H9 (cell line): ENCODE data around the gene GPR25. TPM values are rescaled to one million over a fixed set of nuclear protein-coding genes. Genes with fewer than 3 reads are reported as not detected.
A peak's percentile ranks its signal among the peaks of the same experiment; 100 is the strongest.

Source experiments
- DNase-seq: peaks from one replicate; pipeline ENCODE4 v3.0.0-alpha.2; 2017
- H2AFZ ChIP-seq: one replicate; pipeline ENCODE4 v1.6.1; 2013; ENCODE audit warnings: mild to moderate bottlenecking, low read length, control low read depth, moderate library complexity
- H2AK5ac ChIP-seq: 2 replicates; pipeline ENCODE4 v1.6.1; 2013; ENCODE audit warnings: low read length, control low read depth, mixed read lengths; ENCODE audit not compliant: insufficient read length
- H2BK120ac ChIP-seq: one replicate; pipeline ENCODE4 v1.6.1; 2013; ENCODE audit warnings: low read depth, mild to moderate bottlenecking, low read length, control low read depth, inconsistent platforms; ENCODE audit not compliant: poor library complexity, severe bottlenecking
- H2BK12ac ChIP-seq: 2 replicates; pipeline ENCODE4 v1.6.1; 2013; ENCODE audit warnings: low read length, control low read depth, mixed read lengths, low read depth; ENCODE audit not compliant: insufficient read length
- H2BK15ac ChIP-seq: 2 replicates; pipeline ENCODE4 v1.6.1; 2013; ENCODE audit warnings: low read depth, low read length, control low read depth
- H2BK20ac ChIP-seq: one replicate; pipeline ENCODE4 v1.6.1; 2013; ENCODE audit warnings: low read depth, mild to moderate bottlenecking, low read length, control low read depth, inconsistent platforms; ENCODE audit not compliant: poor library complexity, severe bottlenecking
- H2BK5ac ChIP-seq: 2 replicates; pipeline ENCODE4 v1.6.1; 2013; ENCODE audit warnings: low read length, control low read depth, mixed read lengths; ENCODE audit not compliant: insufficient read length
- H3K14ac ChIP-seq: 2 replicates; pipeline ENCODE4 v1.6.1; 2013; ENCODE audit warnings: low read length, control low read depth; ENCODE audit not compliant: insufficient read depth
- H3K18ac ChIP-seq: 2 replicates; pipeline ENCODE4 v1.6.1; 2013; ENCODE audit warnings: low read depth, mild to moderate bottlenecking, mixed read lengths, low read length, control low read depth; ENCODE audit not compliant: insufficient read length
- H3K23ac ChIP-seq: 2 replicates; pipeline ENCODE4 v1.6.1; 2013; ENCODE audit warnings: low read length, control low read depth, mixed read lengths, low read depth; ENCODE audit not compliant: insufficient read length
- H3K23me2 ChIP-seq: 2 replicates; pipeline ENCODE4 v1.6.1; 2013; ENCODE audit warnings: low read depth, mild to moderate bottlenecking, mixed read lengths, low read length, control low read depth; ENCODE audit not compliant: insufficient read length, poor library complexity, severe bottlenecking
- H3K27ac ChIP-seq: 2 replicates; pipeline ENCODE4 v1.5.1; 2013; ENCODE audit warnings: low read length, control low read depth, mixed read lengths, low read depth; ENCODE audit not compliant: insufficient read length
- H3K27me3 ChIP-seq: 2 replicates; pipeline ENCODE4 v1.6.1; 2013; ENCODE audit warnings: low read length, control low read depth, inconsistent platforms; ENCODE audit not compliant: insufficient read depth
- H3K4ac ChIP-seq: 2 replicates; pipeline ENCODE4 v1.6.1; 2013; ENCODE audit warnings: low read depth, mild to moderate bottlenecking, control low read depth, inconsistent platforms, low read length, moderate library complexity
- H3K4me1 ChIP-seq: 2 replicates; pipeline ENCODE4 v1.6.1; 2013; ENCODE audit warnings: low read length, control low read depth, inconsistent platforms; ENCODE audit not compliant: insufficient read depth
- H3K4me2 ChIP-seq: 2 replicates; pipeline ENCODE4 v1.6.1; 2013; ENCODE audit warnings: low read length, control low read depth, mixed read lengths; ENCODE audit not compliant: insufficient read length, insufficient read depth
- H3K56ac ChIP-seq: 2 replicates; pipeline ENCODE4 v1.6.1; 2013; ENCODE audit warnings: low read depth, mild to moderate bottlenecking, mixed read lengths, low read length, control low read depth; ENCODE audit not compliant: insufficient read length
- H3K79me1 ChIP-seq: 2 replicates; pipeline ENCODE4 v1.6.1; 2013; ENCODE audit warnings: low read depth, mild to moderate bottlenecking, moderate library complexity, low read length, control low read depth, inconsistent platforms; ENCODE audit not compliant: insufficient read depth, poor library complexity, severe bottlenecking
- H3K79me2 ChIP-seq: 2 replicates; pipeline ENCODE4 v1.6.1; 2013; ENCODE audit warnings: low read length, control low read depth, inconsistent platforms; ENCODE audit not compliant: insufficient read depth
- H3K9ac ChIP-seq: 2 replicates; pipeline ENCODE4 v1.6.1; 2013; ENCODE audit warnings: low read length, control low read depth, mixed read lengths; ENCODE audit not compliant: insufficient read length; ENCODE audit errors: extremely low read depth
- H3K9me3 ChIP-seq: one replicate; pipeline ENCODE4 v1.6.1; 2013; ENCODE audit warnings: low read depth, low read length, inconsistent platforms; ENCODE audit not compliant: control insufficient read depth
- H3T11ph ChIP-seq: one replicate; pipeline ENCODE4 v1.6.1; 2013; ENCODE audit warnings: mild to moderate bottlenecking, low read length, control low read depth, inconsistent platforms
- H4K20me1 ChIP-seq: one replicate; pipeline ENCODE4 v1.6.1; 2013; ENCODE audit not compliant: control insufficient read depth, insufficient read length, insufficient read depth
- H4K5ac ChIP-seq: 2 replicates; pipeline ENCODE4 v1.6.1; 2013; ENCODE audit warnings: low read depth, mild to moderate bottlenecking, mixed read lengths, low read length, control low read depth; ENCODE audit not compliant: insufficient read length
- H4K8ac ChIP-seq: replicated peaks from 2 replicates; pipeline ENCODE4 v1.6.1; 2013; ENCODE audit warnings: low read length, control low read depth, mixed read lengths, low read depth; ENCODE audit not compliant: insufficient read length
- H4K91ac ChIP-seq: 2 replicates; pipeline ENCODE4 v1.6.1; 2013; ENCODE audit warnings: low read depth, mild to moderate bottlenecking, moderate library complexity, mixed read lengths, low read length, control low read depth; ENCODE audit not compliant: insufficient read length
- H3K27ac Mint-ChIP-seq, 3 experiments: 2 replicates in 2 of 3; 3 replicates in 1 of 3; pipeline ENCODE4 v1.8.0; 2020 to 2021; ENCODE audit warnings: mixed read lengths in 3 of 3, mild to moderate bottlenecking in 1 of 3, moderate library complexity in 1 of 3
- H3K27me3 Mint-ChIP-seq: 2 replicates; pipeline ENCODE4 v1.8.0; 2021; ENCODE audit warnings: low read depth, mild to moderate bottlenecking, moderate library complexity, mixed read lengths
- H3K36me3 Mint-ChIP-seq, 3 experiments: 2 replicates in 2 of 3; 3 replicates in 1 of 3; pipeline ENCODE4 v1.8.0; 2020 to 2021; ENCODE audit warnings: low read depth in 3 of 3, mixed read lengths in 3 of 3; ENCODE audit not compliant: insufficient read depth in 1 of 3
- H3K4me1 Mint-ChIP-seq, 2 experiments: 2 replicates each; pipeline ENCODE4 v1.8.0; 2020; ENCODE audit warnings: mixed read lengths in 2 of 2
- H3K4me3 Mint-ChIP-seq, 2 experiments: 2 replicates in 1 of 2; 3 replicates in 1 of 2; pipeline ENCODE4 v1.8.0; 2020 to 2021; ENCODE audit warnings: mild to moderate bottlenecking in 2 of 2, mixed read lengths in 2 of 2, moderate library complexity in 1 of 2
- H3K9me3 Mint-ChIP-seq, 2 experiments: 2 replicates in 1 of 2; 3 replicates in 1 of 2; pipeline ENCODE4 v1.8.0; 2020; ENCODE audit warnings: mild to moderate bottlenecking in 2 of 2, mixed read lengths in 2 of 2, moderate library complexity in 1 of 2
- WGBS: extraction: QIAGEN DNeasy Blood & Tissue Kit; methylation state at CpG from one replicate; pipeline ENCODE4 v1.1.7; 2013; ENCODE audit warnings: missing lambda C conversion rate, low lambda C conversion rate, mixed read lengths; ENCODE audit not compliant: insufficient read length; ENCODE audit errors: extremely low coverage; 5-methylcytosine and 5-hydroxymethylcytosine counted together
- total RNA-seq: library from RNA; stranded (reverse); gene quantifications from 2 replicates; pipeline ENCODE4 v1.2.1, GENCODE V29; 2021
- TF ChIP-seq, protein P1 (sequence below): fragments of 200-600 bp; sonication (generic); conservative IDR thresholded peaks from 3 replicates; pipeline ENCODE4 v1.8.0; 2021; ENCODE audit warnings: antibody characterized with exemption, mild to moderate bottlenecking

GPR25 gene
- total RNA-seq, 1 experiment from 2014 or later = not detected

GRCh38 chr1:200896531-200897196 is 23.9 kb downstream of the GPR25 start:
- no peak overlapping the region for H3K27ac ChIP-seq
- H4K20me1 ChIP-seq = peaks cover 2% of the 10 kb centered on the region
- no peak overlapping the region for H2BK12ac ChIP-seq
- H3K23ac ChIP-seq = no peak overlapping the region
- no peak overlapping the region for H3T11ph ChIP-seq
- H3K56ac ChIP-seq = no peak overlapping the region
- no peak overlapping the region for H2BK20ac ChIP-seq
- no peak overlapping the region for H2AK5ac ChIP-seq
- peaks cover 22% of the 10 kb centered on the region; the same call in 1 of the 2 replicates for H3K79me2 ChIP-seq
- Mint-ChIP-seq H3K4me1 (peaks cover 53 to 59% of the 10 kb centered on the region in 2 experiments), H3K4me3 (peak overlapping the region in 1 of 2 experiments; percentile 53; a peak in 2 of 5 replicates), H3K36me3 (peaks cover 20 to 38% (median 37%) of the 10 kb centered on the region in 3 experiments; a peak in 6 of 7 replicates), H3K27me3 (no peaks in the 10 kb centered on the region), H3K27ac (peak overlapping the region in 2 of 3 experiments; percentile 40 to 89; a peak in 4 of 7 replicates), H3K9me3 (no peaks in the 10 kb centered on the region; a peak in 1 of 5 replicates)
- H2BK15ac ChIP-seq = no peak overlapping the region
- no peak overlapping the region for H3K9ac ChIP-seq
- no peak overlapping the region for H2BK5ac ChIP-seq
- H3K4me2 ChIP-seq = no peak overlapping the region
- peaks cover 18% of the 10 kb centered on the region; the same call in 1 of the 2 replicates for H3K4me1 ChIP-seq
- no peak overlapping the region for H4K8ac ChIP-seq
- peaks cover 17% of the 10 kb centered on the region for H3K23me2 ChIP-seq
- WGBS = no CpG with 5 or more reads among the region's 10 CpGs
- H3K4ac ChIP-seq = no peak overlapping the region
- TF ChIP-seq, protein P1, sequence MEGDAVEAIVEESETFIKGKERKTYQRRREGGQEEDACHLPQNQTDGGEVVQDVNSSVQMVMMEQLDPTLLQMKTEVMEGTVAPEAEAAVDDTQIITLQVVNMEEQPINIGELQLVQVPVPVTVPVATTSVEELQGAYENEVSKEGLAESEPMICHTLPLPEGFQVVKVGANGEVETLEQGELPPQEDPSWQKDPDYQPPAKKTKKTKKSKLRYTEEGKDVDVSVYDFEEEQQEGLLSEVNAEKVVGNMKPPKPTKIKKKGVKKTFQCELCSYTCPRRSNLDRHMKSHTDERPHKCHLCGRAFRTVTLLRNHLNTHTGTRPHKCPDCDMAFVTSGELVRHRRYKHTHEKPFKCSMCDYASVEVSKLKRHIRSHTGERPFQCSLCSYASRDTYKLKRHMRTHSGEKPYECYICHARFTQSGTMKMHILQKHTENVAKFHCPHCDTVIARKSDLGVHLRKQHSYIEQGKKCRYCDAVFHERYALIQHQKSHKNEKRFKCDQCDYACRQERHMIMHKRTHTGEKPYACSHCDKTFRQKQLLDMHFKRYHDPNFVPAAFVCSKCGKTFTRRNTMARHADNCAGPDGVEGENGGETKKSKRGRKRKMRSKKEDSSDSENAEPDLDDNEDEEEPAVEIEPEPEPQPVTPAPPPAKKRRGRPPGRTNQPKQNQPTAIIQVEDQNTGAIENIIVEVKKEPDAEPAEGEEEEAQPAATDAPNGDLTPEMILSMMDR = no peak
- peaks cover 7% of the 10 kb centered on the region for H3K79me1 ChIP-seq
- no peaks in the 10 kb centered on the region for H3K27me3 ChIP-seq
- H4K5ac ChIP-seq = no peak overlapping the region
- no peak overlapping the region for H3K14ac ChIP-seq
- no peak overlapping the region for H2AFZ ChIP-seq
- H4K91ac ChIP-seq = no peak overlapping the region
- H3K18ac ChIP-seq = no peak overlapping the region
- no peaks in the 10 kb centered on the region for H3K9me3 ChIP-seq
- DNase-seq = no peak
- no peak overlapping the region for H2BK120ac ChIP-seq
